Memory B cell (primary cell): ENCODE measurements around the gene TOB1.
"Not testable (repeated sequence)": the region's sequence is repeated elsewhere in the genome, so short reads cannot be mapped to it uniquely, and the experiment has no call there.

Experiments used
- ATAC-seq: fragments of 150-1000 bp; cut with Tn5 transposase; 2 replicates; pipeline ENCODE4 v1.10.0; 2021; ENCODE audit warnings: low read depth, mild to moderate bottlenecking, moderate library complexity
- DNase-seq, 2 donors: peaks; one replicate each; pipeline ENCODE4 v3.0.0; 2022; ENCODE audit warnings: low spot score in 2 of 2
- H3K27ac Mint-ChIP-seq: one replicate; pipeline ENCODE4 v1.8.0; 2022; ENCODE audit warnings: mild to moderate bottlenecking, moderate library complexity, mixed read lengths
- H3K27me3 Mint-ChIP-seq: one replicate; pipeline ENCODE4 v1.8.0; 2022; ENCODE audit warnings: mixed read lengths
- H3K36me3 Mint-ChIP-seq: one replicate; pipeline ENCODE4 v1.8.0; 2022; ENCODE audit warnings: mild to moderate bottlenecking, mixed read lengths
- H3K4me1 Mint-ChIP-seq: one replicate; pipeline ENCODE4 v1.8.0; 2022; ENCODE audit warnings: mixed read lengths
- H3K4me3 Mint-ChIP-seq: one replicate; pipeline ENCODE4 v1.8.0; 2022; ENCODE audit warnings: mild to moderate bottlenecking, moderate library complexity, mixed read lengths
- H3K9me3 Mint-ChIP-seq: one replicate; pipeline ENCODE4 v1.8.0; 2022; ENCODE audit warnings: mixed read lengths

TOB1 gene

DNA sequence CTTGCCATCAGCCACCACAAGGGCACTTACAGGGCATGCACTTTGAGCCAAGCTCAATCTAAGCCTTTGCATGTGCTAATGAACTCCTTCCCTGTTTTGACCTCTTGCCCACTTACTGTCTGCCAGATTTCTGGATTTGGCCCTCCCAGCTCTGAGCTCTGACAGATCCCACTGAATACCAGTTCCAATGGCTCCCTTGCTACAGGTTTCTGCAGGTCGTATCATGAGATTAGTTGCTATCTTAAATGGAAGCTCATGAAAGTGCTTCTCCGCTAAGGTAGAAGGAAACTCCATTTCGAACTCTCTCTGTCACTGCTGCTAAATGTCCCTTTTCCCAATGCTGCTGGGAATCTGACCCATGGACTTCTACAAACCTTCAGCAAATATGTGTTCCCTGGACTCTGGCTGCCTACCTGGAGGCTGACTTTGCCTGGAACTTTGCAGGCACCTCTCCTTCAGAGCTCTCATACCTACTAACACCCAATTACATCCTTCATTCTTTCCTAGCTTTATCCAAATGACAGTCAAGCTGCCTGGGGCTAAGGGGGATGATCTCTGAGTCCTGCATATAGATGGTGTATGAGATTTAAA lies 23.5 kb upstream of the TOB1 start:
- ATAC-seq (no peak), DNase-seq (no peak)
- H3K27me3 Mint-ChIP-seq = peaks cover 4% of the 10 kb centered on the region
- H3K27ac Mint-ChIP-seq = no peak overlapping the region
- H3K4me3 Mint-ChIP-seq = no peak overlapping the region
- H3K4me1 Mint-ChIP-seq = peaks cover 2% of the 10 kb centered on the region
- H3K9me3 Mint-ChIP-seq = no peaks in the 10 kb centered on the region
- H3K36me3 Mint-ChIP-seq = no peaks in the 10 kb centered on the region

- Mint-ChIP-seq H3K9me3 (no peaks in the 10 kb centered on the region), H3K4me3 (no peak overlapping the region), H3K36me3 (no peaks in the 10 kb centered on the region), H3K27ac (no peak overlapping the region), H3K4me1 (peaks cover 12% of the 10 kb centered on the region), H3K27me3 (peaks cover 4% of the 10 kb centered on the region)
- DNase-seq (no peak), ATAC-seq (no peak)
These were observed 21.6 kb upstream of the TOB1 start for GRCh38 chr17:50887705-50888245.

DNA sequence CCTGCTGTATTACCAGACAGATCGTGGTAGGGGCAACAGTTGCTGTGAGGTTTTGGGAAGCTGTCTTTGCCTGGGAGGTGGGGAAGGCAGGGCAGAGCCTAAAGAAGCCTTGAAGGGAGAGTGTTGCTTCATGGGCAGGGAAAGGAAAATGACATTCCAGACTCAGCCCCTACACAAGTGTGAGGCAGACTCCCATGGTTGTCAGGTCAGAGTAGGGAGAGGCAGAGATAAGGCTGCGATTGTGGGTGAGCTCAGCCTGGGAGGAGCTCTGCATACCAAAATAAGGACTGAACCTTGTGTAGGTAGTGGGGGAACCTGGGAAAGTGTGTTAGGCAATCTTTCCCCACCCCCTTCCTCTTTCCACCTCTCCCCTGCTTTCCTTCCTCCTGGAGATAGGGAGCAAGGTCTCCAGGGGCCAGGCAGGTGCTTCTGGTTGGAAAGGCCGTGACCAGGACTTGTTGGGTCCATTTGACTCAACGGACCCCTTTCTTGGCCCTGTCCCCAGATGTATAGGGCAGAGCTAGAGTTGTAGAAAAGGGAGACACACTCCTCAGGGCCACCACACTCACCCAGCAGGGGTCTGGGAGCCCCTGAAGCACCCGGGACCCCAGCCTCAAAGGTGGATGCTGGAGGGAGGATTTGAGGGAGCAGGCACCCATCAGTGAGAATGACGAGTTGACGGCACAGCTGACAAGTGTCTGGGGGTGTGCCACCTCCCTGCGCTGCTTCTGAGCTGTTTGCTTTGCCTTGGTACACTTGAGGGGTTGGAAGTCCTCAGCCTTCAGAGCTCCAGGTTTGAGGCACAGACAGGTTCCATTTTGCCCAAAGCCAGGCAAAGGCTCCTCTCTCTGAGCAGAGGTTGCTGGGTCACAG lies 18.5 kb upstream of the TOB1 start:
- peak overlapping the region; percentile 36 for H3K27ac Mint-ChIP-seq
- DNase-seq (no peak), ATAC-seq (no peak)
- no peak overlapping the region for H3K4me3 Mint-ChIP-seq
- no peaks in the 10 kb centered on the region for H3K36me3 Mint-ChIP-seq
- H3K9me3 Mint-ChIP-seq = no peaks in the 10 kb centered on the region
- no peaks in the 10 kb centered on the region for H3K27me3 Mint-ChIP-seq
- peaks cover 12% of the 10 kb centered on the region for H3K4me1 Mint-ChIP-seq

DNA sequence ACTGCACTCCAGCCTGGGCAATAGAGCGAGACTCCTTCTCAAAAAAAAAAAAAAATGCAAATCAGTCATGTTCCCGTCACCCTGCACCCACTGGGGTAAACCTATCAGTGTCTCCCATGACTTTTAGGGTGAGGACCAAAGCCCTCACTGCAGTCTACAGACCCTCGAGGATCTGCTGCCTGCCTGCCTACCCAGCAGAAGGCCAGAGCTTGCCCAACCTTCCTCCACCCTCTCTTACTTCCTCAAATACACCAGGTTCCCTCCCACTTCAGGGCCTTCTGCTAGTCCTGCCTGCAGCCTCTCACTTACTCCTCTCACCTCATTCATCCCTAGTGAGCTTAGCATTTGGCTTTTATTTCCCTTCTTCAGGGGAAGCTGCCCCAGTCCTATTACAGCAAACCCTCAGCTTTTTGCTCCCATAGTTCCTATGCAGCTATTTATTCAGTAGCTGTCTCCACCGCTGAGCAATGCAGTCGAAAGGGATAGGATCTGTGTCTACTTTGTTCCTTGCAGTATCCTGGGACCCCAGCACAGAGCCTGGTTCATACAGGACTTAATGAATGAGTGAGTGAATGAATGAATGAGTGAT lies 17.8 kb upstream of the TOB1 start:
- H3K9me3 Mint-ChIP-seq = no peaks in the 10 kb centered on the region
- peak; percentile 99 for ATAC-seq
- peak overlapping the region; percentile 44 for H3K4me3 Mint-ChIP-seq
- H3K27me3 Mint-ChIP-seq = no peaks in the 10 kb centered on the region
- peak in 1 of 2 donors; percentile 28 for DNase-seq
- peaks cover 12% of the 10 kb centered on the region for H3K4me1 Mint-ChIP-seq
- H3K36me3 Mint-ChIP-seq = no peaks in the 10 kb centered on the region
- peak overlapping the region; percentile 36 for H3K27ac Mint-ChIP-seq

- Mint-ChIP-seq H3K27me3 (no peaks in the 10 kb centered on the region), H3K4me3 (no peak overlapping the region), H3K36me3 (no peaks in the 10 kb centered on the region), H3K4me1 (peaks cover 12% of the 10 kb centered on the region), H3K9me3 (no peaks in the 10 kb centered on the region), H3K27ac (no peak overlapping the region)
- no peak for ATAC-seq
- DNase-seq = no peak
These were observed 16.7 kb upstream of the TOB1 start for GRCh38 chr17:50882851-50883250.

DNA sequence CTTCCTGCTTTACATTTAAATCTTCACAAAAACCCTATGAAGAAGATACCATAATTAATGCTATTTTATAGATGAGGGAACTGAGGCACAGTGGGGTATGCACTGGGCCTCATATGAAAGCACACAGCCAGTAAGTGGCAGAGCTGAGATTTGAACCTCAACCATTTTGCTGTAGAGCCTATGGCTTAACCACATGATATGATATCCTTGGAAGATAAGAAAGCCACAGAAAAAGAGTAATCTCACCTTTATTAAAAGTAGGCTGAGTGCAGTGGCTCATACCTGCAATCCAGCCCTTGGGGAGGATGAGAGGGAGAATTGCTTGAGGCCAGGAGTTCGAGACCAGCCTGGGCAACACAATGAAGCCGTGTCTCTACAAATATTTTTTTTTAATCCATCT lies 15.0 kb upstream of the TOB1 start:
- no peak for DNase-seq
- Mint-ChIP-seq H3K9me3 (no peaks in the 10 kb centered on the region), H3K27ac (no peak overlapping the region), H3K27me3 (no peaks in the 10 kb centered on the region), H3K4me1 (peaks cover 10% of the 10 kb centered on the region), H3K4me3 (no peak overlapping the region), H3K36me3 (no peaks in the 10 kb centered on the region)
- ATAC-seq = no peak

- ATAC-seq = no peak
- DNase-seq = no peak
- Mint-ChIP-seq H3K36me3 (no peaks in the 10 kb centered on the region), H3K27ac (no peak overlapping the region), H3K4me1 (peaks cover 6% of the 10 kb centered on the region), H3K4me3 (no peak overlapping the region), H3K9me3 (no peaks in the 10 kb centered on the region), H3K27me3 (no peaks in the 10 kb centered on the region)
These were observed 12.9 kb upstream of the TOB1 start for GRCh38 chr17:50879086-50879485.

DNA sequence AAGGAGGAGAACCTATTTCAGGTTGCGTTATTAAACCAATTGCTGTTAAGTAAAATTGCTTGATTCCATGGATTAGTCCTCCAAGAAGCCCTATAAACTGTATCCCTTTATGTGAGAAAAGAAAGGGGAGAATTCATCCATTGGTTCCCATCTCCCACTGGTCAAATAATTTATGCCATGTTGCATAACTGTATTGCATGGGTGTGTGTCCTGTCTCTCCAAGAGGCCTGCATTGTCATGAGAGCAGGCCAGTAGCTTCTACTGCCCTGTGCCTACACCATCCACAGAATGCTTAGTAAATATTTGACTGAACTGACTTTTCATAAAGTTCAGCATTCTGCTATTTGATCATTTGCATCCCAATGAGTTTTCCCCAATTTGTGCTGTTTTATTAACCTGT lies 11.7 kb upstream of the TOB1 start:
- H3K9me3 Mint-ChIP-seq = no peaks in the 10 kb centered on the region
- H3K27ac Mint-ChIP-seq = no peak overlapping the region
- no peak for ATAC-seq
- H3K4me3 Mint-ChIP-seq = no peak overlapping the region
- H3K27me3 Mint-ChIP-seq = no peaks in the 10 kb centered on the region
- no peak for DNase-seq
- H3K36me3 Mint-ChIP-seq = no peaks in the 10 kb centered on the region
- H3K4me1 Mint-ChIP-seq = no peaks in the 10 kb centered on the region

- H3K27me3 Mint-ChIP-seq, H3K4me1 Mint-ChIP-seq, H3K9me3 Mint-ChIP-seq, H3K27ac Mint-ChIP-seq, H3K36me3 Mint-ChIP-seq, DNase-seq, ATAC-seq, H3K4me3 Mint-ChIP-seq: not testable (repeated sequence)
These were observed 10.9 kb upstream of the TOB1 start for GRCh38 chr17:50877042-50877441.

DNA sequence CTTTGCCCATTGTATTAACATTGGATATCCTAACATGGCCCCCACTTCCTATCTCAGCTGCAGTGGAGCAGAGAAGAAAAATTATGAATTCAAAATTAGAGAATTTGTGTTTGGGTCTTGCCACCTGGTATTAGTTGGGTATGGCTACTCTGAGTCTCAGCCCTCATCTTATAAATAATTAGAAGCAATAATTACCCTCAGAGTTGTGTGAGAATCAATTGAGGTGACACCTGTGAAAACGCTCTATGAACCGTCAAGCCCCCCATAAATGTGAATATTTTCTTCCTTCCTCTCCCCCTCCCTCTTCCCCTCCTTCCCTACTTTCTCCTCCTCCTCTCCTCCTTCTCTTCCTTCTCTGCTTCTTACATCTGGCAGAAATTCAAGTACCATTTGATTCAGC lies 8.9 kb upstream of the TOB1 start:
- Mint-ChIP-seq H3K4me1 (no peaks in the 10 kb centered on the region), H3K9me3 (no peaks in the 10 kb centered on the region), H3K36me3 (no peaks in the 10 kb centered on the region), H3K27ac (no peak overlapping the region), H3K4me3 (no peak overlapping the region), H3K27me3 (no peaks in the 10 kb centered on the region)
- DNase-seq (no peak), ATAC-seq (no peak)

GRCh38 chr17:50872710-50873424 lies 6.7 kb upstream of the TOB1 start:
- no peaks in the 10 kb centered on the region for H3K9me3 Mint-ChIP-seq
- no peaks in the 10 kb centered on the region for H3K36me3 Mint-ChIP-seq
- DNase-seq (no peak), ATAC-seq (peak; percentile 66)
- H3K4me3 Mint-ChIP-seq = no peak overlapping the region
- H3K27me3 Mint-ChIP-seq = no peaks in the 10 kb centered on the region
- peaks cover 2% of the 10 kb centered on the region for H3K4me1 Mint-ChIP-seq
- no peak overlapping the region for H3K27ac Mint-ChIP-seq

DNA sequence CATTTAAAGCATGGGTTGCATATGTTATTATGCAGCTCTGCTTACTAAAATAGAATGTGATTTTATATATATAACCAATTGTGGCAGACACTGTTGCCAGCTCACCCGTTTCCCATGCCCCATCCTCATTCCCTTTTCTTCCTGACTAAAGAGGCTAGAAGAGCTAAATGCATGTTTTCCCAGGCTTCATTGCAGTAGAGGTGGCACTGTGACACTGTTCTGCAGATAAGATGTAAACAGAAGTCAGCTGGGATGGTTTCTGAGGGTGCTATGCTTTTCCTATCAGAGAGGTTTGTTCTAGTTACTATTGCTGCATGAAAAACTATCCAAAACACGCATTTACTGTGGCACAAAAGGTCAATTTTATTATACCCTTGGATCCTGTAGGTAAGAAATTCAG lies 5.7 kb upstream of the TOB1 start:
- DNase-seq (no peak), ATAC-seq (no peak)
- H3K36me3 Mint-ChIP-seq = no peaks in the 10 kb centered on the region
- no peaks in the 10 kb centered on the region for H3K9me3 Mint-ChIP-seq
- peaks cover 5% of the 10 kb centered on the region for H3K4me1 Mint-ChIP-seq
- no peak overlapping the region for H3K27ac Mint-ChIP-seq
- H3K4me3 Mint-ChIP-seq = no peak overlapping the region
- no peaks in the 10 kb centered on the region for H3K27me3 Mint-ChIP-seq

DNA sequence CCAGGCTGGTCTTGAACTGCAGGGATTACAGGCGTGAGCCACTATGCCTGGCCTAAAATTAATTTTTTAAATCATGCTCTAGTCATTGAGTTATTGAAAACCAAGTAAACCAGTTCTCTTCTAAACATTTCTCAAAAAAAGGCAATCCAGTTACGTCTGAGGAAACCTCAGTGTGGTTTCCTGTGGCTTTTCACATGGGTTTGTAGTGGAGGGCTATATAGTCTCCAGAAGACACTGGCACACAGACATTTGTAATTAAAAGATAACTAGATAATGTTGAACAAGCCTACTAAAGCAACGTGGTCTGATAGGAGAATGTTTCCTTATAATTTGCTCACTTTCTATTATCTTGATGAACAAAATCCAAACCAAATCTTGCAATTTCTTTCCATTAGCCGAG lies 5.2 kb upstream of the TOB1 start:
- Mint-ChIP-seq H3K4me3 (no peak overlapping the region), H3K9me3 (no peaks in the 10 kb centered on the region), H3K36me3 (no peaks in the 10 kb centered on the region), H3K27ac (no peak overlapping the region), H3K4me1 (peaks cover 5% of the 10 kb centered on the region), H3K27me3 (no peaks in the 10 kb centered on the region)
- DNase-seq = no peak
- no peak for ATAC-seq

DNA sequence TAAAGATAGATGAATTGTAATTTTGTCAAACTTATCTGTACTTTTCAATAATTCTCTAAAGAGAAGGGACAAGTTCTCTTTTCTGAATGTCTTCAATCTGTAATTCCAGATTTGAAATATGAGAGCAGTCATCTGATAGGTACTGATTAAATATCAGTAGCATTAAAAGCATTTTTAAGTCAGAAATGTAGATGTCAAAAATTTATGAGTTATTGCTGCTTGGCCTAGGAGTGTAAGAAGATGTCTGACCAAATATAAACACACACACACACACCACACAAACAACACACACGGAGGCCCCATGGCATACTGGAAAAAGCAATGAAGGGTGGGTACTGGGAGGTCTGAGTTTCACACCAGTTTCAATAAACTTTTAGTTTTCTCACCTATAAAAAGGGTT lies 2.4 kb upstream of the TOB1 start:
- Mint-ChIP-seq H3K27me3 (no peaks in the 10 kb centered on the region), H3K27ac (no peak overlapping the region), H3K4me3 (no peak overlapping the region), H3K4me1 (peaks cover 15% of the 10 kb centered on the region), H3K36me3 (no peaks in the 10 kb centered on the region), H3K9me3 (no peaks in the 10 kb centered on the region)
- DNase-seq = no peak
- ATAC-seq = no peak
